Measurements from ENCODE around the gene KRTAP5-6. TPM values are rescaled to one million over a fixed set of nuclear protein-coding genes. Genes with fewer than 3 reads are reported as not detected.

The KRTAP5-6 gene
- total RNA-seq, 1 experiment from 2014 or later = not detected

GRCh38 chr11:1672613-1673350 is 24.2 kb upstream of the KRTAP5-6 start:
- no TSS peak for BruUV-seq (replicated peaks)
- CTCF ChIA-PET = no interaction called here
- H3K27ac ChIP-seq (ENCODE audit: low read depth, low read length) = no peak overlapping the region

More at GRCh38 chr11:1672613-1673350, 24.2 kb upstream of the KRTAP5-6 start:
- H3K79me2 ChIP-seq (ENCODE audit: insufficient read depth, low read length) = no peaks in the 10 kb centered on the region
- no peak overlapping the region for H3K4me2 ChIP-seq (ENCODE audit: low read length)
- ChIA-PET RAD21 (ENCODE audit: low non-redundant PET in 1 of 2, low total read pairs in 2 of 2, uncharacterized antibody in 2 of 2, unreplicated experiment in 2 of 2) (no interaction called here), POLR2A (no interaction called here)
- H3K9me3 ChIP-seq (ENCODE audit: control insufficient read depth in 1 of 2, insufficient read depth in 1 of 2, low read depth in 1 of 2, low read length in 2 of 2) = no peaks in the 10 kb centered on the region
- no peak overlapping the region for H3K9ac ChIP-seq (ENCODE audit: low read length)
- H2AFZ ChIP-seq (ENCODE audit: low read depth, low read length, poor library complexity, severe bottlenecking) = no peak overlapping the region
- TF ChIP-seq EGR1 (IDR thresholded peaks at IDR 0.05; ENCODE audit: low read depth) (no peak), SRF (IDR thresholded peaks at IDR 0.05; ENCODE audit: low read depth) (no peak), ZBTB33 (IDR thresholded peaks at IDR 0.05; ENCODE audit: extremely low read depth, insufficient replicate concordance, low read length) (no peak), POLR2AphosphoS5 (IDR thresholded peaks at IDR 0.05; ENCODE audit: low read depth, low read length) (no peak), ZFX (IDR thresholded peaks at IDR 0.05) (no peak), TCF7L2 (IDR thresholded peaks at IDR 0.05; ENCODE audit: borderline replicate concordance, extremely low read depth, insufficient read depth, insufficient read length) (no peak), FOSL1 (IDR thresholded peaks at IDR 0.05; ENCODE audit: low read depth) (no peak), CBX3 (IDR thresholded peaks at IDR 0.05; ENCODE audit: low read depth) (no peak)
- H3K27me3 ChIP-seq (ENCODE audit: insufficient read depth, low read length) = peaks cover 48% of the 10 kb centered on the region; the same call in 1 of the 2 replicates
- H3K9me2 ChIP-seq (ENCODE audit: insufficient read depth) = no peaks in the 10 kb centered on the region
- H3K36me3 ChIP-seq (ENCODE audit: control insufficient read depth in 1 of 2, insufficient read depth in 2 of 2, low read length in 2 of 2) = no peaks in the 10 kb centered on the region
- no peak overlapping the region for H3K4me3 ChIP-seq (replicated peaks in 1 of 2; ENCODE audit: low read depth in 1 of 2, low read length in 2 of 2)
- intact Hi-C loops (cut with micrococcal nuclease) = no loop called here
- ATAC-seq (no peak), DNase-seq (ENCODE audit: low read depth, low spot score) (no peak)
- no peaks in the 10 kb centered on the region for H4K20me1 ChIP-seq (ENCODE audit: insufficient read depth)
- H3K4me1 ChIP-seq (ENCODE audit: control insufficient read depth in 1 of 2, insufficient read depth in 2 of 2, low read length in 2 of 2) = peaks cover under 1 to 1% of the 10 kb centered on the region in 2 experiments; a peak in 2 of 4 replicates
